PC-9 (cell line): Measurements from ENCODE around the gene QRICH2. TPM values are rescaled to one million over a fixed set of nuclear protein-coding genes. Genes with fewer than 3 reads are reported as not detected.

Source experiments
- BruUV-seq: library from RNA; stranded (reverse); fragments of 400-500 nt; replicated peaks from 2 replicates; lab custom pipeline; 2021; lab: Mats Ljungman, UMichigan
- CTCF ChIA-PET: fragments of 300-600 bp; sonication (Branson Sonifier 250); formaldehyde crosslinking; loops from one replicate; lab custom pipeline; 2022; ENCODE audit warnings: antibody characterized with exemption; lab: Charles Lee
- POLR2A ChIA-PET: fragments of 300-600 bp; sonication (Branson Sonifier 250); formaldehyde crosslinking; loops from one replicate; lab custom pipeline; 2022; ENCODE audit warnings: antibody characterized with exemption; ENCODE audit not compliant: unreplicated experiment; lab: Charles Lee
- DNase-seq, 2 experiments: peaks; one replicate each; pipeline versions ENCODE4 v3.0.0 to v3.0.0-alpha.2; 2015 to 2022; ENCODE audit warnings: mixed read lengths in 1 of 2
- H2AFZ ChIP-seq: fragments of 200-600 bp; sonication (generic); 2 replicates; pipeline ENCODE4 v1.8.1; 2017; ENCODE audit warnings: antibody characterized with exemption
- H3F3A ChIP-seq: fragments of 200-600 bp; sonication (generic); 2 replicates; pipeline ENCODE4 v1.8.1; 2017; ENCODE audit warnings: antibody characterized with exemption, mild to moderate bottlenecking, low read depth; ENCODE audit not compliant: insufficient read depth
- H3K27ac ChIP-seq: fragments of 200-600 bp; sonication (generic); 2 replicates; pipeline ENCODE4 v1.6.1; 2016; ENCODE audit warnings: mixed run types
- H3K27me3 ChIP-seq: fragments of 200-600 bp; sonication (generic); 2 replicates; pipeline ENCODE4 v1.6.1; 2016; ENCODE audit warnings: low read depth, mixed run types; ENCODE audit not compliant: insufficient read depth
- H3K36me3 ChIP-seq: fragments of 200-600 bp; sonication (generic); 2 replicates; pipeline ENCODE4 v1.6.1; 2016; ENCODE audit warnings: low read depth, mixed run types
- H3K4me1 ChIP-seq: fragments of 200-600 bp; sonication (generic); replicated peaks from 2 replicates; pipeline ENCODE4 v1.6.1; 2016; ENCODE audit warnings: mixed run types; ENCODE audit not compliant: insufficient read depth
- H3K4me2 ChIP-seq: fragments of 200-600 bp; sonication (generic); 2 replicates; pipeline ENCODE4 v1.6.1; 2017; ENCODE audit warnings: mixed run types
- H3K4me3 ChIP-seq: fragments of 200-600 bp; sonication (generic); 2 replicates; pipeline ENCODE4 v1.6.1; 2016; ENCODE audit warnings: mixed run types
- H3K79me2 ChIP-seq: fragments of 200-600 bp; sonication (generic); 2 replicates; pipeline ENCODE4 v1.6.1; 2017; ENCODE audit warnings: low read depth, mixed run types
- H3K9me2 ChIP-seq: fragments of 200-600 bp; sonication (generic); 2 replicates; pipeline ENCODE4 v1.8.1; 2017; ENCODE audit warnings: mild to moderate bottlenecking; ENCODE audit not compliant: insufficient read depth
- H3K9me3 ChIP-seq: fragments of 200-600 bp; sonication (generic); 2 replicates; pipeline ENCODE4 v1.8.1; 2016; ENCODE audit warnings: low read depth; ENCODE audit not compliant: insufficient read depth
- H4K20me1 ChIP-seq: fragments of 200-600 bp; sonication (generic); 2 replicates; pipeline ENCODE4 v1.8.1; 2017; ENCODE audit not compliant: insufficient read depth
- EZH2 ChIP-seq: fragments of 200-600 bp; sonication (generic); IDR thresholded peaks from 2 replicates; pipeline ENCODE4 v1.8.0; 2017; ENCODE audit warnings: antibody characterized with exemption, low read depth
- intact Hi-C: fragments of 100-400 bp; cut with micrococcal nuclease; formaldehyde crosslinking; loops from one replicate; pipeline ENCODE4 v1.10.0; 2022; ENCODE audit not compliant: unreplicated experiment
- total RNA-seq: library from RNA; stranded (reverse); gene quantifications from 2 replicates; pipeline ENCODE4 v1.2.3, GENCODE V29; 2021
- TF ChIP-seq, protein P1 (sequence below): fragments of 200-600 bp; sonication (generic); conservative IDR thresholded peaks from 2 replicates; pipeline ENCODE4 v1.6.1; 2017; ENCODE audit warnings: mixed run types, antibody characterized with exemption, mild to moderate bottlenecking, moderate library complexity

Gene QRICH2
- total RNA-seq, 1 experiment from 2014 or later: 3.3 TPM

DNA sequence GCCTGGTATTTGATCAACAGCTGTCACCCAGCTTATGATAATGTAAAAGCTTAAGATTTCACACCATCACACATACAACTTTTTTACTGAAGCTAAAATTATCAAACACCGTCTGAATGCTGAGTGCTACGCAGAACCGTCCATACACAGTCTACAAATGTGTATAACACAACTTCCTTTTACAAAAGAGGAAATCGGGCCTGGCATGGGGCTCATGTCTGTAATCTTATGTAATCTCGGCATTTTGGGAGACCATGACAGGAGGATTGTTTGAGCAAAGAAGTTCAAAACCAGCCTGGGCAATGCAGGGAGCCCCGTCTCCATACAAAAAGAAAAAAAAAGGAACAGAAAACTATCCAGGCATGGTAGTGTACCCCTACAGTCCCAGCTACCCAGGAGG, 19.6 kb upstream of the QRICH2 start:
- peaks cover 3% of the 10 kb centered on the region; the same call in 1 of the 2 replicates for H4K20me1 ChIP-seq
- TF ChIP-seq EZH2: no peak
- TF ChIP-seq, protein P1, sequence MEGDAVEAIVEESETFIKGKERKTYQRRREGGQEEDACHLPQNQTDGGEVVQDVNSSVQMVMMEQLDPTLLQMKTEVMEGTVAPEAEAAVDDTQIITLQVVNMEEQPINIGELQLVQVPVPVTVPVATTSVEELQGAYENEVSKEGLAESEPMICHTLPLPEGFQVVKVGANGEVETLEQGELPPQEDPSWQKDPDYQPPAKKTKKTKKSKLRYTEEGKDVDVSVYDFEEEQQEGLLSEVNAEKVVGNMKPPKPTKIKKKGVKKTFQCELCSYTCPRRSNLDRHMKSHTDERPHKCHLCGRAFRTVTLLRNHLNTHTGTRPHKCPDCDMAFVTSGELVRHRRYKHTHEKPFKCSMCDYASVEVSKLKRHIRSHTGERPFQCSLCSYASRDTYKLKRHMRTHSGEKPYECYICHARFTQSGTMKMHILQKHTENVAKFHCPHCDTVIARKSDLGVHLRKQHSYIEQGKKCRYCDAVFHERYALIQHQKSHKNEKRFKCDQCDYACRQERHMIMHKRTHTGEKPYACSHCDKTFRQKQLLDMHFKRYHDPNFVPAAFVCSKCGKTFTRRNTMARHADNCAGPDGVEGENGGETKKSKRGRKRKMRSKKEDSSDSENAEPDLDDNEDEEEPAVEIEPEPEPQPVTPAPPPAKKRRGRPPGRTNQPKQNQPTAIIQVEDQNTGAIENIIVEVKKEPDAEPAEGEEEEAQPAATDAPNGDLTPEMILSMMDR: no peak
- no peak overlapping the region for H3K27ac ChIP-seq
- H3F3A ChIP-seq: peaks cover 10% of the 10 kb centered on the region
- ChIA-PET POLR2A (no interaction called here), CTCF (no interaction called here)
- no TSS peak for BruUV-seq
- H3K27me3 ChIP-seq: no peaks in the 10 kb centered on the region
- intact Hi-C loops: no loop called here
- no peak for DNase-seq
- no peak overlapping the region for H3K4me3 ChIP-seq
- peaks cover 21% of the 10 kb centered on the region for H3K4me1 ChIP-seq
- no peaks in the 10 kb centered on the region for H3K79me2 ChIP-seq
- no peaks in the 10 kb centered on the region for H3K9me2 ChIP-seq
- no peaks in the 10 kb centered on the region for H3K36me3 ChIP-seq
- no peak overlapping the region for H3K4me2 ChIP-seq
- no peak overlapping the region for H2AFZ ChIP-seq
- no peaks in the 10 kb centered on the region for H3K9me3 ChIP-seq

- Histone ChIP-seq H3K36me3 (no peaks in the 10 kb centered on the region), H4K20me1 (peaks cover 3% of the 10 kb centered on the region; the same call in 1 of the 2 replicates), H3K9me2 (no peaks in the 10 kb centered on the region), H3K4me1 (peaks cover 15% of the 10 kb centered on the region), H3K27ac (no peak overlapping the region), H3F3A (peaks cover 4% of the 10 kb centered on the region), H3K4me2 (no peak overlapping the region), H2AFZ (no peak overlapping the region), H3K4me3 (no peak overlapping the region), H3K79me2 (no peaks in the 10 kb centered on the region), H3K9me3 (no peaks in the 10 kb centered on the region), H3K27me3 (no peaks in the 10 kb centered on the region)
- DNase-seq: no peak
- intact Hi-C loops: no loop called here
- POLR2A ChIA-PET: no interaction called here
- CTCF ChIA-PET: interaction anchor here (1.2 kb wide), 1 partner anchor 46 kb away, joined by 3 read pairs; no protein-coding TSS in a partner anchor
- TF ChIP-seq EZH2: no peak
- TF ChIP-seq, protein P1: no peak
- BruUV-seq: no TSS peak
Observed at GRCh38 chr17:76326306-76326705, 18.2 kb upstream of the QRICH2 start.

- Histone ChIP-seq H3K4me2 (no peak overlapping the region), H2AFZ (no peak overlapping the region), H3K9me3 (no peaks in the 10 kb centered on the region), H3K4me3 (no peak overlapping the region), H3K9me2 (no peaks in the 10 kb centered on the region), H3K4me1 (no peaks in the 10 kb centered on the region), H3K27me3 (no peaks in the 10 kb centered on the region), H3K79me2 (no peaks in the 10 kb centered on the region), H4K20me1 (no peaks in the 10 kb centered on the region), H3K36me3 (no peaks in the 10 kb centered on the region), H3F3A (no peaks in the 10 kb centered on the region), H3K27ac (no peak overlapping the region)
- POLR2A ChIA-PET: no interaction called here
- intact Hi-C loops: no loop called here
- no TSS peak for BruUV-seq
- no peak for TF ChIP-seq EZH2
- TF ChIP-seq, protein P1: no peak
- CTCF ChIA-PET: no interaction called here
- DNase-seq: no peak
Observed at GRCh38 chr17:76318586-76318985, 10.5 kb upstream of the QRICH2 start.
